Ovary (tissue), 9 donors: ENCODE results near the gene COL4A1. TPM values are rescaled to one million over a fixed set of nuclear protein-coding genes. Genes with fewer than 3 reads are reported as not detected.

Experiments
- DNase-seq, 5 donors: peaks; one replicate each; pipeline ENCODE4 v3.0.0-alpha.2; 2019 to 2020
- H3K27ac ChIP-seq, 2 donors: fragments of 200-600 bp; one replicate each; pipeline versions ENCODE4 v1.5.1 to v1.8.0; 2019 to 2022
- H3K27me3 ChIP-seq: fragments of 200-600 bp; one replicate; pipeline ENCODE4 v1.8.0; 2022
- H3K36me3 ChIP-seq: fragments of 200-600 bp; sonication (generic); one replicate; pipeline ENCODE4 v1.5.1; 2019
- H3K4me1 ChIP-seq: one replicate; pipeline ENCODE4 v1.8.1; 2013; ENCODE audit warnings: mild to moderate bottlenecking, moderate library complexity; ENCODE audit not compliant: insufficient read depth
- H3K4me3 ChIP-seq: fragments of 200-600 bp; sonication (generic); one replicate; pipeline ENCODE4 v1.5.1; 2017
- H3K9me3 ChIP-seq, 2 donors: fragments of 200-600 bp in 1 of 2; sonication (generic) in 1 of 2; one replicate each; pipeline versions ENCODE4 v1.5.1 to v1.8.1; 2013 to 2019; ENCODE audit warnings: mild to moderate bottlenecking in 1 of 2, moderate library complexity in 1 of 2
- EP300 ChIP-seq: sonication (generic); formaldehyde crosslinking; IDR thresholded peaks from one replicate; pipeline ENCODE4 v1.6.1; 2017; ENCODE audit warnings: antibody characterized with exemption
- POLR2A ChIP-seq: fragments of 450-650 bp; IDR thresholded peaks from one replicate; pipeline ENCODE4 v1.6.1; 2017; ENCODE audit warnings: antibody characterized with exemption, mild to moderate bottlenecking, moderate library complexity
- WGBS, 3 donors: extraction: QIAGEN DNeasy Blood & Tissue Kit in 1 of 3; methylation state at CpG; one replicate each; pipeline versions ENCODE4 v1.1.5 to v1.1.7; 2013 to 2017; 5-methylcytosine and 5-hydroxymethylcytosine counted together
- intact Hi-C, 4 donors: fragments of 100-400 bp; cut with DNase I; formaldehyde crosslinking; loops; one replicate each; pipeline versions ENCODE4 v1.11.0 to v1.15.1; 2022 to 2023
- polyA plus RNA-seq, 2 donors: library from polyadenylated mRNA; stranded (reverse); fragments of 200-250 nt in 1 of 2; fragments of 350-450 nt in 1 of 2; fragmentation: Illumina TruSeq in 1 of 2; extraction: RNeasy Lipid Tissue Mini Kit (QIAGEN cat#74804) in 1 of 2; gene quantifications; one replicate each; pipeline ENCODE4 v1.2.3, GENCODE V29; 2013 to 2014
- total RNA-seq, 7 donors: library from RNA; depleted of rRNA in 2 of 7; stranded (reverse); fragments of >200 nt in 2 of 7; fragmentation: NEBNext Ultra II Directional in 3 of 7; extraction: Animal tissue kit (Norgen Biotek cat#: 25700) in 3 of 7; gene quantifications; one replicate each; pipeline versions ENCODE4 v1.1.0 to v1.2.4, GENCODE V29; 2016 to 2023
- TF ChIP-seq, protein P1 (sequence below), 3 donors: fragments of 450-650 bp in 2 of 3; fragments of 200-600 bp in 1 of 3; IDR thresholded peaks; one replicate each; pipeline versions ENCODE4 v1.5.1 to v1.8.0; 2016 to 2022; ENCODE audit warnings: antibody characterized with exemption in 3 of 3, mild to moderate bottlenecking in 1 of 3
- donor health status: DM: no; HTN: no; CAD: no; lungs with moderate emphysema.
- donor health status: DM: no; HTN: no; CAD: no.
- donor health status: Bipolar disorder and iron deficiency.
- donor health status: DM: yes; HTN: yes; CAD: no.
- donor health status: DM: no; HTN: no; CAD: no.
- donor health status: DM: yes; HTN: yes; CAD: no.

Gene COL4A1
- total and polyA plus RNA-seq, 9 donors = 42.3 to 421 (median 87.5) TPM

DNA sequence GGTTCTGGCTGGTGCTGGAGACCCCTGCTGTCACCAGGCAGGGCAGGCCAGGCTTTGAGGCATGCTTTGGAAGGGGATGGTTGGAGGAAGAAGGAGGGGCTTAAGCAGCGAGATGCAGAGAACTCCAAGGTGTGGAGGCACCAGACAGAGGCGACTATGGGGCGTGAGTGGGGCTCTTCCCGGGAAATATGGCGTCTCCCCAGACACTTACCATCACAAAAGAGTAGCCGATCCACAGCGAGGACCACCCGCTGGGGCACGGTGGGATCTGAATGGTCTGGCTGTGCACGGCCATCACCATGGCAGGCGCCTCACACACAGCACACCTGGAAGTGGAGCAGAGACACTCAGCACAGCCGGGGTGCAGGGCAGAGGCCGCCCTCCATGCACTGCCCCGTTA, 151.9 kb downstream of the COL4A1 start:
- Histone ChIP-seq H3K9me3 (no peaks in the 10 kb centered on the region), H3K27ac (no peak overlapping the region), H3K4me3 (no peak overlapping the region), H3K4me1 (no peaks in the 10 kb centered on the region), H3K36me3 (no peaks in the 10 kb centered on the region), H3K27me3 (no peaks in the 10 kb centered on the region)
- WGBS, 3 donors = 94 to 97% (median 95%) methylated on average over 14 of the region's 14 CpGs
- TF ChIP-seq POLR2A (no peak), EP300 (no peak)
- TF ChIP-seq, protein P1, sequence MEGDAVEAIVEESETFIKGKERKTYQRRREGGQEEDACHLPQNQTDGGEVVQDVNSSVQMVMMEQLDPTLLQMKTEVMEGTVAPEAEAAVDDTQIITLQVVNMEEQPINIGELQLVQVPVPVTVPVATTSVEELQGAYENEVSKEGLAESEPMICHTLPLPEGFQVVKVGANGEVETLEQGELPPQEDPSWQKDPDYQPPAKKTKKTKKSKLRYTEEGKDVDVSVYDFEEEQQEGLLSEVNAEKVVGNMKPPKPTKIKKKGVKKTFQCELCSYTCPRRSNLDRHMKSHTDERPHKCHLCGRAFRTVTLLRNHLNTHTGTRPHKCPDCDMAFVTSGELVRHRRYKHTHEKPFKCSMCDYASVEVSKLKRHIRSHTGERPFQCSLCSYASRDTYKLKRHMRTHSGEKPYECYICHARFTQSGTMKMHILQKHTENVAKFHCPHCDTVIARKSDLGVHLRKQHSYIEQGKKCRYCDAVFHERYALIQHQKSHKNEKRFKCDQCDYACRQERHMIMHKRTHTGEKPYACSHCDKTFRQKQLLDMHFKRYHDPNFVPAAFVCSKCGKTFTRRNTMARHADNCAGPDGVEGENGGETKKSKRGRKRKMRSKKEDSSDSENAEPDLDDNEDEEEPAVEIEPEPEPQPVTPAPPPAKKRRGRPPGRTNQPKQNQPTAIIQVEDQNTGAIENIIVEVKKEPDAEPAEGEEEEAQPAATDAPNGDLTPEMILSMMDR (IDR thresholded peaks at IDR 0.05) = no peak
- intact Hi-C loops = no loop called here
- DNase-seq = no peak

GRCh38 chr13:110154410-110154933, 152.5 kb downstream of the COL4A1 start:
- intact Hi-C loops = no loop called here
- 83 to 87% (median 85%) methylated on average over 7 of the region's 7 CpGs for WGBS, 3 donors
- no peak overlapping the region for H3K27ac ChIP-seq
- H3K4me3 ChIP-seq = no peak overlapping the region
- TF ChIP-seq, protein P1 (IDR thresholded peaks at IDR 0.05) = no peak
- TF ChIP-seq EP300 = no peak
- TF ChIP-seq POLR2A = no peak
- H3K27me3 ChIP-seq = no peaks in the 10 kb centered on the region
- no peaks in the 10 kb centered on the region for H3K9me3 ChIP-seq
- H3K36me3 ChIP-seq = no peaks in the 10 kb centered on the region
- DNase-seq = no peak
- H3K4me1 ChIP-seq = no peaks in the 10 kb centered on the region

GRCh38 chr13:110152351-110152750, 154.6 kb downstream of the COL4A1 start:
- no peaks in the 10 kb centered on the region for H3K9me3 ChIP-seq
- no peak for DNase-seq
- no peaks in the 10 kb centered on the region for H3K4me1 ChIP-seq
- intact Hi-C loops = no loop called here
- H3K27me3 ChIP-seq = no peaks in the 10 kb centered on the region
- TF ChIP-seq, protein P1 (IDR thresholded peaks at IDR 0.05) = no peak
- TF ChIP-seq EP300 = no peak
- no peak for TF ChIP-seq POLR2A
- H3K4me3 ChIP-seq = no peak overlapping the region
- 92 to 94% (median 93%) methylated on average over 17 of the region's 17 CpGs for WGBS, 3 donors
- H3K36me3 ChIP-seq = no peaks in the 10 kb centered on the region
- H3K27ac ChIP-seq = no peak overlapping the region

DNA sequence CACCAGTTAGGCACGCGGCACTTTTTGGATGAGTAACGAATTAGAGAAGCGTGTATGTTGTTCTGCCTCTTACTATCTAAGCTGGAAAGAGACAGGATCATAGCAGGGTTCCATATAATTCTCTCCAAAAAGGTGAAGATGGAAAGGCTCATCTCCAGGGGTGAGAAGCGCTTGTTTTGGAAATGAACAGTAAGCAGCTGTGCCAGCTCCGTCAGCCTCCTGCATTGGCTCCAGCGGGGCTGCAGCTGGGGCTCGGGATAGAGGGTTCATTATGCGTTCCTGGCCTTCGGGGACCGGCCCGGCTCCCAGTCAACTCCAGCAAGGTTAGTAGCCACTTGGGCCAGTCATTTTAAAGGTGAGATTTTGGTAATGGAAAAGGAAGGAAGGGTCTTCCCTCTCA, 155.5 kb downstream of the COL4A1 start:
- Histone ChIP-seq H3K27me3 (no peaks in the 10 kb centered on the region), H3K4me3 (no peak overlapping the region), H3K4me1 (no peaks in the 10 kb centered on the region), H3K9me3 (no peaks in the 10 kb centered on the region), H3K27ac (no peak overlapping the region), H3K36me3 (no peaks in the 10 kb centered on the region)
- WGBS, 3 donors = 90 to 93% (median 90%) methylated on average over 12 of the region's 12 CpGs
- no peak for DNase-seq
- TF ChIP-seq EP300 = no peak
- TF ChIP-seq, protein P1 (IDR thresholded peaks at IDR 0.05) = no peak
- no peak for TF ChIP-seq POLR2A
- intact Hi-C loops = no loop called here
